C4-2B (cell line): Measurements from ENCODE around the gene DCDC2.

Experiments
- CTCF ChIP-seq: fragments of 450-650 bp; conservative IDR thresholded peaks from 2 replicates; pipeline ENCODE4 v1.5.1; 2017; ENCODE audit warnings: mild to moderate bottlenecking
- ZFX ChIP-seq: fragments of 450-650 bp; IDR thresholded peaks from 2 replicates; pipeline ENCODE4 v1.6.1; 2017

- TF ChIP-seq CTCF (no peak), ZFX (no peak)
These were observed 217.3 kb downstream of the DCDC2 start for GRCh38 chr6:24140591-24140990.
